NOMO-1 (cell line): ENCODE measurements around the gene RBM20.

Experiments used
- DNase-seq, 2 experiments: peaks; one replicate each; lab custom pipeline; 2025; ENCODE audit not compliant: unreplicated experiment in 2 of 2; lab: John Stamatoyannopoulos, UW

RBM20 gene

GRCh38 chr10:110845756-110846620 is 201.9 kb downstream of the RBM20 start:
- DNase-seq, result no peak

GRCh38 chr10:110847374-110847773 is 203.2 kb downstream of the RBM20 start:
- no peak for DNase-seq

GRCh38 chr10:110848106-110848505 is 204.0 kb downstream of the RBM20 start:
- DNase-seq, result no peak

GRCh38 chr10:110850099-110850498 is 206.0 kb downstream of the RBM20 start:
- no peak for DNase-seq

GRCh38 chr10:110851020-110851612 is 207.0 kb downstream of the RBM20 start:
- DNase-seq, result peak; percentile 53 to 55

- no peak for DNase-seq
Observed at GRCh38 chr10:110852255-110852896, 208.2 kb downstream of the RBM20 start.

- no peak for DNase-seq
Observed at GRCh38 chr10:110852947-110853346, 208.8 kb downstream of the RBM20 start.

GRCh38 chr10:110853921-110854605 is 209.9 kb downstream of the RBM20 start:
- DNase-seq, result no peak

- DNase-seq, result peak in 1 of 2 experiments; percentile 16
Observed at GRCh38 chr10:110857265-110858171, 213.4 kb downstream of the RBM20 start.

- DNase-seq, result no peak
Observed at GRCh38 chr10:110858297-110858934, 214.3 kb downstream of the RBM20 start.

- peak in 1 of 2 experiments; percentile 82 for DNase-seq
Observed at GRCh38 chr10:110859206-110859972, 215.3 kb downstream of the RBM20 start.

- DNase-seq, result peak; percentile 94 to 95
Observed at GRCh38 chr10:110859973-110860376, 215.8 kb downstream of the RBM20 start.

- DNase-seq, result peak in 1 of 2 experiments; percentile 38
Observed at GRCh38 chr10:110860576-110861241, 216.6 kb downstream of the RBM20 start.

GRCh38 chr10:110861476-110861875 is 217.3 kb downstream of the RBM20 start:
- no peak for DNase-seq

GRCh38 chr10:110861930-110862649 is 218.0 kb downstream of the RBM20 start:
- DNase-seq, result peak; percentile 34 to 50

GRCh38 chr10:110862961-110863360 is 218.8 kb downstream of the RBM20 start:
- no peak for DNase-seq

GRCh38 chr10:110863361-110863760 is 219.2 kb downstream of the RBM20 start:
- DNase-seq, result peak in 1 of 2 experiments; percentile 29

GRCh38 chr10:110863956-110864355 is 219.8 kb downstream of the RBM20 start:
- no peak for DNase-seq
